NT2/D1 (cell line): ENCODE results near the gene PRRT2.

Source experiments
- DNase-seq: peaks from one replicate; pipeline ENCODE4 v3.0.0-alpha.2; 2011; ENCODE audit warnings: low read depth, low spot score
- H3K27me3 ChIP-seq: 2 replicates; pipeline ENCODE4 v1.6.0; 2011; ENCODE audit warnings: mild to moderate bottlenecking; ENCODE audit not compliant: insufficient read length, insufficient read depth
- H3K36me3 ChIP-seq: 2 replicates; pipeline ENCODE4 v1.6.1; 2011; ENCODE audit warnings: mild to moderate bottlenecking, low read length, mixed read lengths; ENCODE audit not compliant: insufficient read depth, insufficient read length
- H3K4me1 ChIP-seq: 2 replicates; pipeline ENCODE4 v1.5.1; 2011; ENCODE audit not compliant: insufficient read depth, insufficient read length
- H3K4me3 ChIP-seq: 2 replicates; pipeline ENCODE4 v1.5.1; 2011; ENCODE audit warnings: low read depth; ENCODE audit not compliant: insufficient read length
- H3K9ac ChIP-seq: 2 replicates; pipeline ENCODE4 v1.6.0; 2011; ENCODE audit warnings: low read depth; ENCODE audit not compliant: insufficient read length
- H3K9me3 ChIP-seq: 2 replicates; pipeline ENCODE4 v1.5.1; 2011; ENCODE audit warnings: mild to moderate bottlenecking, low read length; ENCODE audit not compliant: insufficient read depth
- SUZ12 ChIP-seq: IDR thresholded peaks from 2 replicates; pipeline ENCODE4 v1.6.1; 2011; ENCODE audit not compliant: insufficient read length, insufficient read depth; ENCODE audit errors: extremely low read depth
- YY1 ChIP-seq: IDR thresholded peaks from 2 replicates; pipeline ENCODE4 v1.6.1; 2011; ENCODE audit not compliant: insufficient read length, insufficient read depth
- ZNF274 ChIP-seq: IDR thresholded peaks from 2 replicates; pipeline ENCODE4 v1.6.1; 2011; ENCODE audit warnings: mild to moderate bottlenecking, low read depth, low read length

PRRT2 gene

GRCh38 chr16:29809850-29810698 lies 1.9 kb upstream of the PRRT2 start:
- H3K4me1 ChIP-seq, result peaks cover 29% of the 10 kb centered on the region
- H3K4me3 ChIP-seq, result peak overlapping the region; percentile 100
- H3K9me3 ChIP-seq, result no peaks in the 10 kb centered on the region
- peaks cover 35% of the 10 kb centered on the region for H3K36me3 ChIP-seq
- DNase-seq, result no peak
- H3K9ac ChIP-seq, result peak overlapping the region; percentile 100
- H3K27me3 ChIP-seq, result no peaks in the 10 kb centered on the region
- TF ChIP-seq YY1 (no peak), SUZ12 (no peak), ZNF274 (no peak)

GRCh38 chr16:29810699-29811169 lies 1.3 kb upstream of the PRRT2 start:
- TF ChIP-seq SUZ12 (no peak), ZNF274 (no peak), YY1 (no peak)
- Histone ChIP-seq H3K27me3 (no peaks in the 10 kb centered on the region), H3K36me3 (peaks cover 35% of the 10 kb centered on the region), H3K9ac (peak overlapping the region; percentile 100), H3K9me3 (no peaks in the 10 kb centered on the region), H3K4me1 (peaks cover 31% of the 10 kb centered on the region), H3K4me3 (peak overlapping the region; percentile 100)
- no peak for DNase-seq

GRCh38 chr16:29811170-29811895 lies 660 bp upstream of the PRRT2 start:
- DNase-seq, result peak; percentile 97
- Histone ChIP-seq H3K9ac (peak overlapping the region; percentile 100), H3K4me3 (peak overlapping the region; percentile 100), H3K9me3 (no peaks in the 10 kb centered on the region), H3K36me3 (peaks cover 35% of the 10 kb centered on the region), H3K4me1 (peaks cover 31% of the 10 kb centered on the region), H3K27me3 (no peaks in the 10 kb centered on the region)
- TF ChIP-seq YY1, result no peak

GRCh38 chr16:29812754-29813643 lies 1.0 kb downstream of the PRRT2 start:
- no peaks in the 10 kb centered on the region for H3K27me3 ChIP-seq
- H3K9me3 ChIP-seq, result no peaks in the 10 kb centered on the region
- peak overlapping the region; percentile 100 for H3K4me3 ChIP-seq
- TF ChIP-seq SUZ12 (no peak), YY1 (no peak), ZNF274 (no peak)
- no peak for DNase-seq
- peak overlapping the region; percentile 99 for H3K9ac ChIP-seq
- peaks cover 31% of the 10 kb centered on the region for H3K4me1 ChIP-seq
- peaks cover 30% of the 10 kb centered on the region for H3K36me3 ChIP-seq

GRCh38 chr16:29813644-29814562 lies 1.9 kb downstream of the PRRT2 start:
- Histone ChIP-seq H3K4me3 (no peak overlapping the region), H3K9me3 (no peaks in the 10 kb centered on the region), H3K36me3 (peaks cover 30% of the 10 kb centered on the region), H3K9ac (peak overlapping the region; percentile 86), H3K4me1 (peaks cover 30% of the 10 kb centered on the region), H3K27me3 (no peaks in the 10 kb centered on the region)
- no peak for TF ChIP-seq YY1
- TF ChIP-seq SUZ12, result no peak
- no peak for TF ChIP-seq ZNF274
- DNase-seq, result no peak

GRCh38 chr16:29814592-29814991 lies 2.6 kb downstream of the PRRT2 start:
- no peak overlapping the region for H3K4me3 ChIP-seq
- no peak for DNase-seq
- peaks cover 30% of the 10 kb centered on the region for H3K36me3 ChIP-seq
- no peaks in the 10 kb centered on the region for H3K27me3 ChIP-seq
- TF ChIP-seq SUZ12 (no peak), YY1 (no peak), ZNF274 (no peak)
- peaks cover 28% of the 10 kb centered on the region for H3K4me1 ChIP-seq
- peak overlapping the region; percentile 86 for H3K9ac ChIP-seq
- H3K9me3 ChIP-seq, result no peaks in the 10 kb centered on the region
